HepG2 (cell line): ENCODE measurements around the gene DNAJC7. TPM values are rescaled to one million over a fixed set of nuclear protein-coding genes. Genes with fewer than 3 reads are reported as not detected.

Experiments used
- ATAC-seq: fragments of 200-7000 bp; cut with Tn5 transposase; 3 replicates; pipeline ENCODE4 v1.9.1; 2020; ENCODE audit warnings: mild to moderate bottlenecking, moderate library complexity
- BruUV-seq: library from RNA; stranded (reverse); fragments of 400-500 nt; replicated peaks from 2 replicates; lab custom pipeline; 2021; lab: Mats Ljungman, UMichigan
- CTCF ChIA-PET: fragments of 300-600 bp; formaldehyde crosslinking; extraction: SDS; loops from one replicate; lab custom pipeline; 2021; ENCODE audit warnings: low total read pairs, inconsistent platforms, low intra/inter-chr PET ratio; lab: Yijun Ruan, JAX
- POLR2A ChIA-PET: fragments of 350-600 bp; sonication (Branson Sonifier 250); formaldehyde crosslinking; loops from one replicate; lab custom pipeline; 2020; ENCODE audit warnings: antibody characterized with exemption, inconsistent platforms; lab: Yijun Ruan, JAX
- DNase-seq: peaks from one replicate; pipeline ENCODE4 v3.0.0-alpha.2; 2015; ENCODE audit warnings: low spot score
- FAIRE-seq: peaks from 3 replicates; lab custom pipeline; 2011; peaks lifted over from hg19 to GRCh38; lab: Jason Lieb, UNC
- H2AFZ ChIP-seq: one replicate; pipeline ENCODE4 v1.6.1; 2011; ENCODE audit warnings: low read length, inconsistent platforms
- H3K27ac ChIP-seq: fragments of 300-600 bp; 3 replicates; pipeline ENCODE4 v1.8.0; 2011; ENCODE audit warnings: mixed run types, mild to moderate bottlenecking, mixed read lengths, low read length, inconsistent platforms; ENCODE audit not compliant: insufficient read depth; ENCODE audit errors: extremely low read length
- H3K27me3 ChIP-seq, 2 experiments: fragments of 200-600 bp in 1 of 2; 2 replicates in 1 of 2; 3 replicates in 1 of 2; pipeline versions ENCODE4 v1.6.0 to v1.8.0; 2011; ENCODE audit warnings: low read length in 2 of 2, mild to moderate bottlenecking in 2 of 2, moderate library complexity in 2 of 2, inconsistent platforms in 1 of 2; ENCODE audit not compliant: insufficient read depth in 2 of 2, control insufficient read depth in 1 of 2
- H3K36me3 ChIP-seq, 2 experiments: fragments of 200-600 bp in 1 of 2; replicated peaks in 1 of 2; 2 replicates in 1 of 2; 3 replicates in 1 of 2; pipeline versions ENCODE4 v1.5.1 to v1.8.0; 2011; ENCODE audit warnings: low read length in 2 of 2, inconsistent platforms in 1 of 2; ENCODE audit not compliant: insufficient read depth in 2 of 2, control insufficient read depth in 1 of 2
- H3K4me1 ChIP-seq: 2 replicates; pipeline ENCODE4 v1.5.1; 2012; ENCODE audit warnings: low read length, inconsistent platforms; ENCODE audit not compliant: insufficient read depth
- H3K4me2 ChIP-seq: 2 replicates; pipeline ENCODE4 v1.6.0; 2011; ENCODE audit warnings: low read depth, low read length, inconsistent platforms
- H3K4me3 ChIP-seq, 3 experiments: fragments of 200-600 bp in 1 of 3; sonication (generic), shearing (Covaris generic) in 1 of 3; replicated peaks in 1 of 3; 2 replicates each; pipeline ENCODE4 v1.5.1; 2011 to 2016; ENCODE audit warnings: low read length in 3 of 3, inconsistent platforms in 2 of 3, low read depth in 2 of 3, mild to moderate bottlenecking in 2 of 3, control low read depth in 1 of 3, mixed read lengths in 1 of 3; ENCODE audit not compliant: insufficient read depth in 1 of 3
- H3K79me2 ChIP-seq: one replicate; pipeline ENCODE4 v1.6.1; 2011; ENCODE audit warnings: low read length, inconsistent platforms; ENCODE audit not compliant: insufficient read depth
- H3K9ac ChIP-seq: 2 replicates; pipeline ENCODE4 v1.6.0; 2011; ENCODE audit warnings: mild to moderate bottlenecking, low read depth, low read length, inconsistent platforms; ENCODE audit not compliant: insufficient read depth
- H3K9me3 ChIP-seq: 2 replicates; pipeline ENCODE4 v1.5.1; 2012; ENCODE audit warnings: mild to moderate bottlenecking, low read length
- H4K20me1 ChIP-seq: 2 replicates; pipeline ENCODE4 v1.6.0; 2011; ENCODE audit warnings: inconsistent platforms, mild to moderate bottlenecking, low read length, moderate library complexity; ENCODE audit not compliant: insufficient read depth
- ELF4 ChIP-seq: sonication (generic); formaldehyde crosslinking; IDR thresholded peaks from 2 replicates; pipeline ENCODE4 v1.5.0; 2020; ENCODE audit warnings: missing genetic modification reagents, mild to moderate bottlenecking, moderate library complexity, borderline replicate concordance
- HOMEZ ChIP-seq: IDR thresholded peaks from 2 replicates; pipeline ENCODE4 v1.6.1; 2016; ENCODE audit warnings: low read depth
- LCORL ChIP-seq, 2 experiments: fragments of 450-650 bp in 1 of 2; sonication (generic) in 1 of 2; formaldehyde crosslinking in 1 of 2; IDR thresholded peaks; 2 replicates each; pipeline versions ENCODE4 v1.5.0 to v1.6.1; 2017 to 2020; ENCODE audit warnings: antibody characterized with exemption in 1 of 2, missing genetic modification reagents in 1 of 2
- PAX8 ChIP-seq: sonication (generic); formaldehyde crosslinking; IDR thresholded peaks from 2 replicates; pipeline ENCODE4 v1.8.0; 2022; ENCODE audit warnings: mild to moderate bottlenecking, missing genetic modification reagents, borderline replicate concordance
- POLR2AphosphoS5 ChIP-seq: IDR thresholded peaks from 2 replicates; pipeline ENCODE4 v1.6.1; 2012; ENCODE audit warnings: low read depth, low read length
- PRDM10 ChIP-seq: sonication (generic); formaldehyde crosslinking; IDR thresholded peaks from 2 replicates; pipeline ENCODE4 v1.4.0; 2020; ENCODE audit warnings: low read depth, missing genetic modification reagents
- SIN3A ChIP-seq: IDR thresholded peaks from 2 replicates; pipeline ENCODE4 v1.6.1; 2011; ENCODE audit warnings: low read depth, mild to moderate bottlenecking, control low read depth, low read length, borderline replicate concordance
- TMF1 ChIP-seq: sonication (generic); formaldehyde crosslinking; IDR thresholded peaks from 2 replicates; pipeline ENCODE4 v1.8.1; 2022; ENCODE audit warnings: low read depth, missing genetic modification reagents
- ZBTB42 ChIP-seq: sonication (generic); formaldehyde crosslinking; IDR thresholded peaks from 2 replicates; pipeline ENCODE4 v1.5.0; 2020; ENCODE audit warnings: mild to moderate bottlenecking, missing genetic modification reagents
- ZNF710 ChIP-seq: sonication (generic); formaldehyde crosslinking; IDR thresholded peaks from 2 replicates; pipeline ENCODE4 v1.5.0; 2020; ENCODE audit warnings: mild to moderate bottlenecking, missing genetic modification reagents, borderline replicate concordance
- ZNF761 ChIP-seq: sonication (generic); formaldehyde crosslinking; conservative IDR thresholded peaks from 2 replicates; pipeline ENCODE4 v1.4.0; 2020; ENCODE audit warnings: mild to moderate bottlenecking, missing genetic modification reagents
- ZNF800 ChIP-seq: sonication (generic); formaldehyde crosslinking; IDR thresholded peaks from 2 replicates; pipeline ENCODE4 v1.4.0; 2020; ENCODE audit warnings: missing genetic modification reagents
- WGBS: methylation state at CpG from one replicate; pipeline ENCODE4 v1.1.6; 2017; ENCODE audit warnings: low lambda C conversion rate; 5-methylcytosine and 5-hydroxymethylcytosine counted together
- in situ Hi-C: cut with HindIII; loops from 2 replicates; pipeline ENCODE4 v1.10.0; 2017; ENCODE audit warnings: low pct_unique_long_range_greater_than_20kb; ENCODE audit not compliant: extremely low pct_ligation_motif_present
- intact Hi-C: fragments of 100-400 bp; cut with micrococcal nuclease; formaldehyde crosslinking; loops from one replicate; pipeline ENCODE4 v1.10.0; 2022; ENCODE audit not compliant: unreplicated experiment
- polyA plus RNA-seq, 8 experiments: library from polyadenylated mRNA; depleted of rRNA in 3 of 8; stranded (reverse) in 7 of 8; unstranded in 1 of 8; fragments of >200 nt; fragmentation: Illumina TruSeq in 4 of 8; extraction: Trizol in 4 of 8; gene quantifications; 2 replicates each; pipeline versions ENCODE4 v1.2.1 to v1.2.3, GENCODE V29; 2011 to 2016; ENCODE audit warnings: low read depth in 4 of 8, missing spikeins in 1 of 8, mixed read lengths in 1 of 8; ENCODE audit not compliant: insufficient read depth in 1 of 8
- total RNA-seq, 5 experiments: library from RNA; depleted of rRNA; stranded (reverse); fragments of >200 nt; fragmentation: Illumina TruSeq; extraction: Trizol; gene quantifications; 2 replicates each; pipeline ENCODE4 v1.2.3, GENCODE V29; 2016; ENCODE audit warnings: low read depth in 1 of 5

Gene DNAJC7
- total and polyA plus RNA-seq, 2 of the 13 experiments (the other 11 are each of a cell fraction or from before 2014, with no cell fraction given): 47.7 to 132 TPM

- TF ChIP-seq PRDM10 (CRISPR knock-in tag) (peak; percentile 86), ZNF710 (CRISPR knock-in tag) (no peak), POLR2AphosphoS5 (peak; percentile 58), PAX8 (CRISPR knock-in tag) (peak; percentile 83; the same call in 1 of the 2 replicates), SIN3A (0 out of 2 replicates have a peak, but pooled peaks have one; percentile 9), ZNF761 (CRISPR knock-in tag) (peak; percentile 69; the same call in 1 of the 2 replicates)
Measured at GRCh38 chr17:42018339-42018738, 1.1 kb upstream of the DNAJC7 start (continued).

- no peaks in the 10 kb centered on the region; the same call in 1 of the 2 replicates for H4K20me1 ChIP-seq
- H3K4me2 ChIP-seq: peak overlapping the region; percentile 91
- TSS peak; percentile 33 for BruUV-seq
- POLR2A ChIA-PET: interaction anchor here (0.8 to 7.5 kb wide), 23 partner anchors 8 to 371 kb away, joined by 3 to 183 read pairs (median 9); partner anchors contain the start of genes ACLY, CNP, DHX58 and EIF1
- peak overlapping the region; percentile 97 for H3K9ac ChIP-seq
- DNase-seq (peak; percentile 65), FAIRE-seq (no peak), ATAC-seq (peak; percentile 43)
- peak overlapping the region; percentile 76 to 96 (median 89) for H3K4me3 ChIP-seq
- peak overlapping the region; percentile 47 for H2AFZ ChIP-seq
- peak overlapping the region; percentile 84 for H3K27ac ChIP-seq
- WGBS: under 1% methylated on average over 10 of the region's 11 CpGs
- H3K9me3 ChIP-seq: no peaks in the 10 kb centered on the region
- H3K27me3 ChIP-seq: peaks cover 0 to 3% of the 10 kb centered on the region in 2 experiments; a peak in 1 of 5 replicates
- CTCF ChIA-PET: no interaction called here
- intact Hi-C loops: loop anchor here (2.0 kb wide), 1 partner anchor 15 kb away; no protein-coding TSS in a partner anchor
- H3K79me2 ChIP-seq: peaks cover 70% of the 10 kb centered on the region
- peaks cover 65% of the 10 kb centered on the region for H3K4me1 ChIP-seq
- H3K36me3 ChIP-seq: peaks cover 6 to 21% of the 10 kb centered on the region in 2 experiments
- in situ Hi-C loops: loop anchor here (5.0 kb wide), 1 partner anchor 51 kb away; the partner anchor contains the start of gene CNP
- TF ChIP-seq TMF1 (CRISPR knock-in tag) (no peak), LCORL (IDR thresholded peaks at IDR 0.05) (no peak), LCORL (CRISPR knock-in tag; IDR thresholded peaks at IDR 0.05) (no peak), HOMEZ (CRISPR knock-in tag) (no peak), ZNF800 (0 out of 2 replicates have a peak, but pooled peaks have one; percentile 42), ELF4 (CRISPR knock-in tag) (no peak), ZBTB42 (CRISPR knock-in tag) (no peak)
Measured at GRCh38 chr17:42017866-42018200, 594 bp upstream of the DNAJC7 start.
